ENCODE results near the gene NHEJ1. TPM values are rescaled to one million over a fixed set of nuclear protein-coding genes. Genes with fewer than 3 reads are reported as not detected.

NHEJ1 gene
- total and polyA plus RNA-seq, 9 of the 15 experiments (the other 6 are each of a cell fraction or from before 2014, with no cell fraction given), result 9.0 to 23.7 (median 13.9) TPM

DNA sequence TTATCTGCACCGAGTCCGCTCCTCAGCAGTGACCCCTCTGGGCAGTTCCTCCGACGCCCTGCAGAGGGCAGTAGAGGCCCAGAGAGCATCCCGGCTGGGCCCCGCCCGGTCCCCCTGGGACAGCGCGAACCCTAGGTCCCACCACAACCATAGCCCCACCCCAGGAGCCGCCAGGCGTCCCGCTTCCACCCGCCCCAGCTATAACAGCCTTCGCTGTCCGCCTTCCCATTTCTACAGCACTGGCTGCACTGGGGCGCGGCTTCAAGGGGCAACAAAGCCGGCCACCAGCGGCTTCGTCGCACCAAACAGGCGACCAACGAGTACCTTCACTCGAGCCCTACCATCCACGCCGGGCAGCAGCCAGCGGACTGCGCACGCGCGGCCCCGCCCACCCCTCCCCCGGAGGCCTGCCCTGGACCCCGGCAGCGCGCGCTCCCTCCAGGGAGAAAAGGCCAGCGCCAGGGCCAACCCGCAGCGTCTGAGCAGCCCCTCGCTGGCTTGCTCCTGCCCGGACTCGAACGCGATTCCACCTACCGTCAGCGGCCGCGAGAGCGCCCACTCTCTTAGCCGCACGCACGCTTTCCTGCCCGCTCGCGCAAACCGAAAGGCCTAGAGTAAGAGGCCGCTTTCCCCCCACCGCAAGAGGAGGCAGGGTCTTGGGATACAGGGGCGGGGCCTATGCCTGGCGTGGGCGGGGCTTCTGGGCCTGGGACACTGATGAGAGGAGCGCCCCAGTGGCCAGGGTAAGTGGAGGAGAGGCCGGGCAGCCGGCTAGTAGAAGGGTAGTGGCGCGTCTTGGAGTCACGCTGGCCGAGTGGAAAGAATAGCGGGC is at the start of gene NHEJ1 (continued):
- TF ChIP-seq ZNF263 (CRISPR knock-in tag; IDR thresholded peaks at IDR 0.05; ENCODE audit: borderline replicate concordance) (no peak), PPARD (CRISPR knock-in tag; IDR thresholded peaks at IDR 0.05) (no peak), RUNX1 (IDR thresholded peaks at IDR 0.05; ENCODE audit: low read depth) (no peak), ELF4 (CRISPR knock-in tag; IDR thresholded peaks at IDR 0.05) (no peak), NFRKB (IDR thresholded peaks at IDR 0.05; ENCODE audit: low read depth) (no peak), ZNF347 (CRISPR knock-in tag; IDR thresholded peaks at IDR 0.05; ENCODE audit: low read depth) (no peak), SMARCA4 (IDR thresholded peaks at IDR 0.05) (no peak), NR4A1 (CRISPR knock-in tag; IDR thresholded peaks at IDR 0.05) (no peak), NR4A1 (tag; IDR thresholded peaks at IDR 0.05) (no peak), TAF1 (IDR thresholded peaks at IDR 0.05; ENCODE audit: control insufficient read depth, extremely low read depth, insufficient read depth, low read length, severe bottlenecking) (peak; percentile 42), MBD2 (IDR thresholded peaks at IDR 0.05; ENCODE audit: borderline replicate concordance, low read depth) (no peak), ZNF184 (CRISPR knock-in tag; IDR thresholded peaks at IDR 0.05) (no peak), ILF3 (IDR thresholded peaks at IDR 0.05; ENCODE audit: borderline replicate concordance) (no peak), ZNF586 (CRISPR knock-in tag; conservative IDR thresholded peaks at IDR 0.05) (no peak), CHD4 (IDR thresholded peaks at IDR 0.05; ENCODE audit: insufficient read depth, insufficient replicate concordance, low read depth, low read length, poor library complexity, severe bottlenecking) (no peak), HLTF (IDR thresholded peaks at IDR 0.05) (no peak), SOX6 (IDR thresholded peaks at IDR 0.05) (0 out of 2 replicates have a peak, but pooled peaks have one; percentile 17), MCM2 (IDR thresholded peaks at IDR 0.05; ENCODE audit: low read depth) (no peak), JUNB (CRISPR knock-in tag; conservative IDR thresholded peaks at IDR 0.05) (no peak), ZNF707 (CRISPR knock-in tag; conservative IDR thresholded peaks at IDR 0.05) (no peak), PCBP2 (IDR thresholded peaks at IDR 0.05; ENCODE audit: low read depth, low read length, poor library complexity, severe bottlenecking) (no peak), EP400 (IDR thresholded peaks at IDR 0.05) (peak; percentile 74), MTA3 (IDR thresholded peaks at IDR 0.05; ENCODE audit: borderline replicate concordance) (no peak), POLR3A (IDR thresholded peaks at IDR 0.05; ENCODE audit: borderline replicate concordance, extremely low read depth, insufficient read depth, insufficient read length) (no peak), CREM (IDR thresholded peaks at IDR 0.05; ENCODE audit: low read depth) (0 out of 2 replicates have a peak, but pooled peaks have one; percentile 3)
- TF ChIP-seq, protein P1, sequence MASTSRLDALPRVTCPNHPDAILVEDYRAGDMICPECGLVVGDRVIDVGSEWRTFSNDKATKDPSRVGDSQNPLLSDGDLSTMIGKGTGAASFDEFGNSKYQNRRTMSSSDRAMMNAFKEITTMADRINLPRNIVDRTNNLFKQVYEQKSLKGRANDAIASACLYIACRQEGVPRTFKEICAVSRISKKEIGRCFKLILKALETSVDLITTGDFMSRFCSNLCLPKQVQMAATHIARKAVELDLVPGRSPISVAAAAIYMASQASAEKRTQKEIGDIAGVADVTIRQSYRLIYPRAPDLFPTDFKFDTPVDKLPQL (IDR thresholded peaks at IDR 0.05; ENCODE audit: extremely low read depth, insufficient read length), result no peak
- TF ChIP-seq, protein P2, sequence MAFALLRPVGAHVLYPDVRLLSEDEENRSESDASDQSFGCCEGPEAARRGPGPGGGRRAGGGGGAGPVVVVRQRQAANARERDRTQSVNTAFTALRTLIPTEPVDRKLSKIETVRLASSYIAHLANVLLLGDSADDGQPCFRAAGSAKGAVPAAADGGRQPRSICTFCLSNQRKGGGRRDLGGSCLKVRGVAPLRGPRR (CRISPR knock-in tag; IDR thresholded peaks at IDR 0.05), result no peak
- TF ChIP-seq, protein P3, sequence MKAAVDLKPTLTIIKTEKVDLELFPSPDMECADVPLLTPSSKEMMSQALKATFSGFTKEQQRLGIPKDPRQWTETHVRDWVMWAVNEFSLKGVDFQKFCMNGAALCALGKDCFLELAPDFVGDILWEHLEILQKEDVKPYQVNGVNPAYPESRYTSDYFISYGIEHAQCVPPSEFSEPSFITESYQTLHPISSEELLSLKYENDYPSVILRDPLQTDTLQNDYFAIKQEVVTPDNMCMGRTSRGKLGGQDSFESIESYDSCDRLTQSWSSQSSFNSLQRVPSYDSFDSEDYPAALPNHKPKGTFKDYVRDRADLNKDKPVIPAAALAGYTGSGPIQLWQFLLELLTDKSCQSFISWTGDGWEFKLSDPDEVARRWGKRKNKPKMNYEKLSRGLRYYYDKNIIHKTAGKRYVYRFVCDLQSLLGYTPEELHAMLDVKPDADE (conservative IDR thresholded peaks at IDR 0.05; ENCODE audit: control insufficient read depth, low read depth, low read length), result no peak

Measured in K562 (cell line).